NCI-H526 (cell line): ENCODE data around the gene CFAP68.
"Not testable (repeated sequence)": the region's sequence is repeated elsewhere in the genome, so short reads cannot be mapped to it uniquely, and the experiment has no call there.

ENCODE experiments used
- DNase-seq, 2 experiments: peaks; one replicate each; lab custom pipeline; 2025; lab: John Stamatoyannopoulos, UW

The CFAP68 gene

GRCh38 chr11:111870886-111871692 lies 8.3 kb upstream of the CFAP68 start, which contains the start of gene ALG9:
Gene ALG9, minus strand, starts transcription at chr11:111871581. Its CDS starts 99 bp downstream, at chr11:111871482.
- peak; percentile 86 to 95 for DNase-seq

GRCh38 chr11:111871693-111872161 lies 7.6 kb upstream of the CFAP68 start:
- peak in 1 of 2 experiments; percentile 49 for DNase-seq

GRCh38 chr11:111878385-111878848 lies 924 bp upstream of the CFAP68 start:
- peak in 1 of 2 experiments; percentile 92 for DNase-seq

GRCh38 chr11:111879637-111879960 lies 258 bp downstream of the CFAP68 start:
- no peak for DNase-seq

- DNase-seq: no peak
Measured at GRCh38 chr11:111882202-111882601, 2.9 kb downstream of the CFAP68 start.

- not testable (repeated sequence) for DNase-seq
Measured at GRCh38 chr11:111885053-111885452, 5.7 kb downstream of the CFAP68 start.

GRCh38 chr11:111886032-111886431 lies 6.7 kb downstream of the CFAP68 start:
- DNase-seq: no peak

GRCh38 chr11:111886844-111887243 lies 7.5 kb downstream of the CFAP68 start:
- no peak for DNase-seq

GRCh38 chr11:111905411-111905810 lies 26.1 kb downstream of the CFAP68 start:
- DNase-seq: no peak

- no peak for DNase-seq
Measured at GRCh38 chr11:111906680-111907079, 27.3 kb downstream of the CFAP68 start.

GRCh38 chr11:111908639-111909305 lies 29.4 kb downstream of the CFAP68 start:
- DNase-seq: no peak

GRCh38 chr11:111909378-111909777 lies 30.0 kb downstream of the CFAP68 start:
- no peak for DNase-seq

- no peak for DNase-seq
Measured at GRCh38 chr11:111910676-111911562, 31.6 kb downstream of the CFAP68 start.

GRCh38 chr11:111911563-111912401 lies 32.4 kb downstream of the CFAP68 start, which contains the start of gene CRYAB:
Gene CRYAB, minus strand, starts transcription at chr11:111911770. Its CDS starts 46 bp downstream, at chr11:111911724.
- no peak for DNase-seq

- no peak for DNase-seq
Measured at GRCh38 chr11:111912535-111912934, 33.2 kb downstream of the CFAP68 start, which contains the start of gene HSPB2. Gene HSPB2, plus strand, starts transcription at chr11:111912734. Its CDS starts 96 bp downstream, at chr11:111912830.

GRCh38 chr11:111913031-111913861 lies 33.9 kb downstream of the CFAP68 start:
- no peak for DNase-seq

GRCh38 chr11:111913997-111914396 lies 34.7 kb downstream of the CFAP68 start:
- no peak for DNase-seq

- no peak for DNase-seq
Measured at GRCh38 chr11:111916768-111917167, 37.4 kb downstream of the CFAP68 start.

- no peak for DNase-seq
Measured at GRCh38 chr11:111917312-111917711, 38.0 kb downstream of the CFAP68 start.

GRCh38 chr11:111917788-111918187 lies 38.4 kb downstream of the CFAP68 start:
- no peak for DNase-seq
